Activated T-helper 17 cell treated with anti-CD3 and anti-CD28 coated beads, Interleukin-2, amount 50 U/mL, for 72 hours (primary cell): ENCODE measurements around the gene CYTH1. TPM values are rescaled to one million over a fixed set of nuclear protein-coding genes. Genes with fewer than 3 reads are reported as not detected.
"Not testable (repeated sequence)": the region's sequence is repeated elsewhere in the genome, so short reads cannot be mapped to it uniquely, and the experiment has no call there.

ENCODE experiments used
- ATAC-seq: fragments of 150-1000 bp; cut with Tn5 transposase; replicated peaks from 2 replicates; pipeline ENCODE4 v1.10.0; 2021; ENCODE audit warnings: mild to moderate bottlenecking, moderate library complexity
- H3K27ac Mint-ChIP-seq: one replicate; pipeline ENCODE4 v1.8.0; 2022; ENCODE audit warnings: mixed read lengths
- H3K27me3 Mint-ChIP-seq: one replicate; pipeline ENCODE4 v1.8.0; 2022; ENCODE audit warnings: mixed read lengths
- H3K36me3 Mint-ChIP-seq: one replicate; pipeline ENCODE4 v1.8.0; 2022; ENCODE audit warnings: low read depth, mild to moderate bottlenecking, mixed read lengths
- H3K4me1 Mint-ChIP-seq: one replicate; pipeline ENCODE4 v1.8.0; 2022; ENCODE audit warnings: mixed read lengths
- H3K4me3 Mint-ChIP-seq: one replicate; pipeline ENCODE4 v1.8.0; 2022; ENCODE audit warnings: mild to moderate bottlenecking, mixed read lengths
- H3K9me3 Mint-ChIP-seq: one replicate; pipeline ENCODE4 v1.8.0; 2022; ENCODE audit warnings: mixed read lengths
- total RNA-seq, 2 donors: library from RNA; stranded (reverse); gene quantifications; one replicate each; pipeline ENCODE4 v1.2.3, GENCODE V29; 2022

Gene CYTH1
- total RNA-seq, 2 donors from 2014 or later, result 173 to 195 TPM

DNA sequence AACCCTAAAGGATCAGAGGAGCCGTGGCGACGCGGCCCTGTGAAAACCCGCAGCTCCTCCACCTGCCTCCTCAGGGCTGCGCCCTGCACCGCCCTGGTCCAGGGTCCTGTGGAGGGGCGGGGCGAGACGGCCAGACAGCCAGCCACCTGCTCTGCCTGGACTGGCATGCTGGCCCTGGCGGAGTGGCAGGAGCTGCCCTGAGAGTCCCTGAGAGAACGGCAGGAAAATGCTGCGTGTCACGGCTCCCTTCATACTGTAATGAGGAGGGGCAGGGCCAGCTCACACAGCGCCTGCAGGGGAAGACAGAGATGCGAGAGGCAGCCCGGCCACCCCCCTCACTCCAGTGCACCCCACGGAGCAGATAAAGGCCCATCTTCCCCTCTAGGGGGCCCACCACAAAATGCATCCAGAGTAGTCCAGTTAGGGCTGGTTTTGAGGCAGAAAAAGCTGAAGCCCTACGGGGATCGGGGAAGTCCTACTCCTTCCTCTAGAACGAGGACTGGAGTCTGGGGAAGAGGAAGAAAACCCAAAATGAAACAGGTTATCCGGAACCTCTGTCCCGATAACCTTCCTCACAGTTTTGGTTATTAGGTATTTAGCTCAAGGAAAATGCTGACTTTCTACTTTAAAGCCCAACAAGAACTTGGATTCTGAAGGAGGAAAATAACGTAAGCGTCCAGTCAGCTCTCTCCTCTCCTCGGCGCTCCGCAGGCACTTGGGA, 107.3 kb downstream of the CYTH1 start:
- H3K9me3 Mint-ChIP-seq, result no peaks in the 10 kb centered on the region
- no peaks in the 10 kb centered on the region for H3K27me3 Mint-ChIP-seq
- H3K36me3 Mint-ChIP-seq, result peaks cover 100% of the 10 kb centered on the region
- no peak for ATAC-seq
- H3K4me1 Mint-ChIP-seq, result peaks cover 11% of the 10 kb centered on the region
- no peak overlapping the region for H3K4me3 Mint-ChIP-seq
- H3K27ac Mint-ChIP-seq, result no peak overlapping the region

DNA sequence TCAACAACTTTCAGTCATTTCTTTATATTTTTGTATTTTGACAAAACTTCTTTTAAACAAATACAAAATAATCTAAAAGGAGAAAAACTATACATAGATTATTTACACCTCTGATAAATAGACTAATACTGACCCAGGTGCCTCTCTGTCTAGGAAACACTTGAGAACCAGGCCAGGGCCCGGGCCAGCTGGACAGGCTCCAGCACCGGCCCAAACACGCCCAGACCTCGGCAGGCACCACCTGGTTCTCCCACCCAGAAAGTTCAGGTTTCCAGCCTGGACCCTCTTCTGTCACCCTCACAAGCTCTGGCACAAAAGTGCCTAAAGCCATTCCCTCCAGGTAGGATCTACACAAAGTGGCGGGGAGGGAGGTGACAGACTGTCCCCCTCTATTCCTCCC, 107.9 kb downstream of the CYTH1 start:
- no peak overlapping the region for H3K27ac Mint-ChIP-seq
- H3K4me3 Mint-ChIP-seq, result no peak overlapping the region
- no peaks in the 10 kb centered on the region for H3K9me3 Mint-ChIP-seq
- peaks cover 17% of the 10 kb centered on the region for H3K4me1 Mint-ChIP-seq
- H3K36me3 Mint-ChIP-seq, result peaks cover 100% of the 10 kb centered on the region
- ATAC-seq, result no peak
- H3K27me3 Mint-ChIP-seq, result no peaks in the 10 kb centered on the region

DNA sequence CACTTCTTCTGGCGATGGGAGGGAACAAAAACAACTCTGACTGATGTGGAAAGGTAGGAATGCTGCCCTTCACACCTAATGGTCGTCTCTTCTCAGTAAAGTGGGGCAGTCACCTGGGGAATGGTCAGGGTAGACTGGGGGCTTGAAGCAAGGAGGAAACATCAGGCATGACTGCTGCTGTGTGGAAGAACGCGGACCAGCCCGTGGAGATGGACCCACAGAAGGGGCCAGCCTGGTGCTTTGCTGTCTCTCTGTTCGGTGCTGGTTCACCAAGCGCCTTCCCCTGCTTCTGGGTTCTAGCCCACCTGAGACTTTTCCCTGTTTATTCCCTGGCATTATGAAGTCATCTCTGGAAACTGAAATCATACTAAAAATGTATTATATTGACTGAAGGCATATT, 108.7 kb downstream of the CYTH1 start:
- H3K36me3 Mint-ChIP-seq, result peaks cover 97% of the 10 kb centered on the region
- peak overlapping the region; percentile 11 for H3K27ac Mint-ChIP-seq
- no peak for ATAC-seq
- no peaks in the 10 kb centered on the region for H3K9me3 Mint-ChIP-seq
- peaks cover 21% of the 10 kb centered on the region for H3K4me1 Mint-ChIP-seq
- H3K27me3 Mint-ChIP-seq, result no peaks in the 10 kb centered on the region
- H3K4me3 Mint-ChIP-seq, result no peak overlapping the region

DNA sequence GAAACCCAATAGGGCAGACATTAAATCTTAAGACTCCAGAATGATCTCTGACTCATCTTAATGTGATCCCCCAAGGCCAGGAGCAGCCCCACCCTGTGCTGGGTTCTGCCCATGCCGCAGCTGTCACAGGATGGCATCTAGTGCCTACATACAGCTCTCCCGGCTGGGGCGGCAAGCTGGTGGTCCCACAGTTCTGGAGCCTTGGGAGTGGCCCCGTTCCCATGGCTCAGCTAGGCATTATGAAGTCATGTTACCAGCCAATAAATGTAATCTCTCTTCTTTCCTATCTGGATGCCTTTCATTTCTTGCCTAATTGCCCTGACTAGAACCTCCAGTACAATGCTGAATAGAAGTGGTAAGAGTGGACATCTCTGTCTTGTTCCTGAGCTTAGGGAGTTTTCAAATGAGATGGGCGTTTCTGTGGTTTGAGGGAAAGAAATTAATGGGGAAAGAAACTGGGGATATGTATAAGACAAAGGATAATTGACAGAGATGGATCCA, 109.2 kb downstream of the CYTH1 start:
- ATAC-seq, result no peak
- Mint-ChIP-seq H3K36me3 (peaks cover 97% of the 10 kb centered on the region), H3K4me3 (no peak overlapping the region), H3K27me3 (no peaks in the 10 kb centered on the region), H3K4me1 (peaks cover 25% of the 10 kb centered on the region), H3K9me3 (no peaks in the 10 kb centered on the region), H3K27ac (peak overlapping the region; percentile 11)

DNA sequence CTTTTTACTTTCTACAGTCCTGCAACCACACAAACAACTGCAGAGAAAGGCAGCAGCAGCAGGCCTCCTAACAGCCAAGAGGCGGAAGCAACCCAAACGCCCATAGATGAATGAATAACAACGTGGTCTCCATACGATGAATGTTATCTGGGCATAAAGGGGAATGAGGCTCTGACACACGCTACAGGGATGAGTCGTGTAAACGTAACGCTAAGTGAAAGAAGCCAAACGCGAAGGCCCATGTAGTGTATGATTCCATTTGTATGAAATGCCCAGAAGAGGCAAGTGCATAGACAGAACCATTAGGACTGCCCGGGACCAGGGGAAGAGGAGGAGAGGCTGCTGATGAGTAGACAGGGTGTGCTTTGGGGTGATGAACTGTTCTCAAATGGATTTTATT, 110.1 kb downstream of the CYTH1 start:
- Mint-ChIP-seq H3K27me3 (no peaks in the 10 kb centered on the region), H3K27ac (peak overlapping the region; percentile 11), H3K36me3 (peaks cover 92% of the 10 kb centered on the region), H3K4me1 (peaks cover 30% of the 10 kb centered on the region), H3K4me3 (no peak overlapping the region), H3K9me3 (no peaks in the 10 kb centered on the region)
- no peak for ATAC-seq

DNA sequence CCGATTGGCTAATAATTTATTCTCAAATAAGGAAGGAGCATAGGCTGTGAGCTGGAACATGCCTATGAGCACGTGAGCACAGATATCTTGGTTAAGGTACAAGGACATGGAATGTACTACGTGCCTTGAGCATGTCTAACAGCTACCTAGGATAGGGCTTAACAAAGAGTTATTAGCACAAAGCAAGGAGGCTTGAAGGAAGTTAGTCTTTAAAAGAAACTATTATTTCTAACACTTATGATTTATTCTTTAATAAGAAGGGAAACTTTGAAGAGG, 110.4 kb downstream of the CYTH1 start:
- H3K36me3 Mint-ChIP-seq, result peaks cover 92% of the 10 kb centered on the region

DNA sequence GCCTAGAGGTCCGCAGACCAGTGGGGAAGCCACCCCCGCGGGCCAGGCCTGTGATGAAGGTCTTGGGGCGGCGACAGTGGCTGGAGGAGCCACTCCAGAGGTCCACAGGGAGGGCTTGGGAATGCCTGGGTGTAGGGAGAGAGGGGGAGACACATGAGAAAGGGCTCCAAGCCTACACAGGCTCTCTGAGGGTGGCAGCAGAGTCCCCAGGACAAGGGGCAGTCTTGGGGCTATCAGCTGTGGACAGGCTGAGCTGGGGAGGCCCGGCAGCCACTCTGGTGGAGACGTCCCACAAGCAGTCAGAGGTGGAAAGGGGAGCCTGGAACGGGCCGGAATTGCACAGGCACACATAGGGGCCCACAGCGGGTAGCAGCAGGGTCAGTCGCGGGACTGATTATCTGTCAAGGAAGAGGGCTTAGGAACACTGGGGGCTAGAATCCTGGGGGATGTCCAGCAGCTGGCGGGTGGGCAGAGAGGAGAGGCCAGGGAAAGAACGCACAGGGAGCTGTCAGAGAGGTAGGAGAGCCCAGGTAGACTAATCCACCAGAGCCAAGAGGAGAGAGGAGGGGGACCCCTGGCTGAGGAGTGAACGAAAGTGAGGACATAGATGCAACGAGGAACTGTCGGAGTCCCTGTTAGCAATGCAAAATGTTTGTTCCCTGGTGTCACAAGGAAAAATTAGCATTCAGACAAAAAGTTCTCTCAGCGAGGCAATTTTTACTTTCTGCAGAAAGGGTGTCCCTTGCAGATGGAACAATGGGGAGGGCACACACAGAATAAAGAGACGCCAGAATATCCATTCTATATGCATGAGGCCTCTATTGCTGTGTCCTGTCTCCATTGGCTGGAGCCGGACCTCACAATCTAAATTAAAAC, 111.0 kb downstream of the CYTH1 start:
- Mint-ChIP-seq H3K36me3 (peaks cover 92% of the 10 kb centered on the region), H3K27ac (peak overlapping the region; percentile 11), H3K4me3 (no peak overlapping the region), H3K9me3 (no peaks in the 10 kb centered on the region), H3K4me1 (peaks cover 39% of the 10 kb centered on the region), H3K27me3 (no peaks in the 10 kb centered on the region)
- no peak for ATAC-seq

More for the DNA sequence above, 110.4 kb downstream of the CYTH1 start:
- not testable (repeated sequence) for H3K27me3 Mint-ChIP-seq, ATAC-seq, H3K4me3 Mint-ChIP-seq, H3K9me3 Mint-ChIP-seq
- H3K27ac Mint-ChIP-seq, result peak overlapping the region; percentile 11
- H3K4me1 Mint-ChIP-seq, result peaks cover 34% of the 10 kb centered on the region

DNA sequence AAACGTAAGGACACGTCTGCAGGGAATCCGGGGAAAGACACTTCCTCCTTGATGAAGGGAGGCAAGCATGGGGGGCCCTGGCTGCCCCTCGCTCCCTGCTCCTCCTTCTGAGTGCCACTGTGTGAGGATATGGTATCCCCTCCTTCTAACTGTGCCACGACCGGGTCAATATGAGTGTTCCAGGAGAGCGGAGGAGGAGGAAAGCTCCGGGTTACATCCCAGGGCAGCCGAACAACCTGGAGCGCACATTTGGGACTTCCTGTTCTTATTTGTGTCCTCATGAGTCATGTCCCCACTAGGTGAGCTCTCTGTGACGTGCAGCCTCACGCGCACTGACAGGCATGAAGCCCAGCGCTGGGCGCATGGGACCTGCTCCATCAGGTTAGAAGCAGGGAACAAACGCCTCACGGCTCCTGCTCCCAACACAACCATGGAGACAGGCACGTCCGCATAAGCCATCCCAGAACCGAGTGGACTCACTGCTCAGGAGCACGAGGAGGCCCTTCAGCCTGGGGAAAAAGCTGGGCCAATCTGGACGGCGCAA, 112.0 kb downstream of the CYTH1 start:
- Mint-ChIP-seq H3K9me3 (no peaks in the 10 kb centered on the region), H3K36me3 (peaks cover 83% of the 10 kb centered on the region), H3K4me1 (peaks cover 50% of the 10 kb centered on the region), H3K4me3 (no peak overlapping the region), H3K27me3 (no peaks in the 10 kb centered on the region), H3K27ac (peak overlapping the region; percentile 11)
- ATAC-seq, result no peak

DNA sequence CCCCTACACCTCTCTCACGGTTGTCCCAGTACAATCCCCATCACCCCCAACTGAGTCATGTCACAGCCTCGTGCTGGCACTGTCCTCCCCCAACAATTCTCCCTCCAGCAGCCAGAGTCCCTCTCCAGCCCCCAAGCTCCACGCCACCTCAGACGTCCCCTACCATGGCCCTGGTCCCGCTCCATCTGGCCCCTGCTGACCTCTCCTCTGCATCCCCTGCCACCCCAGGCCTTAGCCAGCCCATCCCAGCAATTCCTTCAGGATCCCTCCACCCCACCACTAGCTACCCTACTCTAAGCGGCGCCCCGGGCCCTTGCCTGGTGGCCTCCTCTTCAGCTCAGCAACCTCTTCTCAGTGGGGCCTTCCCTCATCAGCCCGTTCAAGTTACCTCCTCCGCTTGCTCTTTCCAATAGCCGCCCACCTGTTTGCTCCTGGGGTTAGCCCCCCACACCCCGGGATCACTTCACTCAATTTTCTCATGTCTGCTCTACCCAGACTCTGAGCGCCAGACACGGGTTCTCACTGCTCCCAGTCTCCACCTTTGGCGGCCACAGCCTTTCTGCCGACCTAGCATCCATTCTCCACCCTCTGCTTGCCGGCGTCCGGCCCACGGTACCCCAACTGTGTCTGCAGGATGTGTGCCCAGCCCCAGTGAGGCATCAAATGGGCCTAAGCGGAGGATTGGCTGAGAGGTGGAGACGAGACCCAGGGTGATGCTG, 112.7 kb downstream of the CYTH1 start:
- Mint-ChIP-seq H3K27ac (peak overlapping the region; percentile 11), H3K36me3 (peaks cover 76% of the 10 kb centered on the region), H3K27me3 (no peaks in the 10 kb centered on the region), H3K9me3 (no peaks in the 10 kb centered on the region), H3K4me1 (peaks cover 50% of the 10 kb centered on the region), H3K4me3 (no peak overlapping the region)
- ATAC-seq, result no peak

DNA sequence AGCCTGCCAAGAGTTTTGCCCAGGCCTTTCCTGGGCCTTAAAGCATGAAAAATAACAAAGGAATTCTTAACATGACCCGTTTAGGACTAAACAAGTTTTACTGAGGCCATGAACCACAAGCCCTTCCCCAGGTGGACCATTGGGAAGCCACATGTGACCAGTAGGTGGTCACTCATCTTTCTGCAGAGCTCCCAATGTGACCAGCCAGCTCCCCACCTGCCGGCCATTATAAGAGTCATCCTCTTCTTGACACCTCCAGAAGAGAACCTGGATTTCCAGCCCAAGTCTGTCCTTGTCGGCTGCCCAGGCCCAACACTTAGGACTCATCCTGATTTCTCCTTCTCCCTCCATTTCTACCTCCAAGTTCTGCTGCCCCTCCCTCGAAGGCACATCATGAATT, 113.2 kb downstream of the CYTH1 start:
- Mint-ChIP-seq H3K27me3 (no peaks in the 10 kb centered on the region), H3K36me3 (peaks cover 71% of the 10 kb centered on the region), H3K27ac (peak overlapping the region; percentile 11), H3K4me1 (peaks cover 50% of the 10 kb centered on the region), H3K4me3 (no peak overlapping the region), H3K9me3 (no peaks in the 10 kb centered on the region)
- no peak for ATAC-seq

DNA sequence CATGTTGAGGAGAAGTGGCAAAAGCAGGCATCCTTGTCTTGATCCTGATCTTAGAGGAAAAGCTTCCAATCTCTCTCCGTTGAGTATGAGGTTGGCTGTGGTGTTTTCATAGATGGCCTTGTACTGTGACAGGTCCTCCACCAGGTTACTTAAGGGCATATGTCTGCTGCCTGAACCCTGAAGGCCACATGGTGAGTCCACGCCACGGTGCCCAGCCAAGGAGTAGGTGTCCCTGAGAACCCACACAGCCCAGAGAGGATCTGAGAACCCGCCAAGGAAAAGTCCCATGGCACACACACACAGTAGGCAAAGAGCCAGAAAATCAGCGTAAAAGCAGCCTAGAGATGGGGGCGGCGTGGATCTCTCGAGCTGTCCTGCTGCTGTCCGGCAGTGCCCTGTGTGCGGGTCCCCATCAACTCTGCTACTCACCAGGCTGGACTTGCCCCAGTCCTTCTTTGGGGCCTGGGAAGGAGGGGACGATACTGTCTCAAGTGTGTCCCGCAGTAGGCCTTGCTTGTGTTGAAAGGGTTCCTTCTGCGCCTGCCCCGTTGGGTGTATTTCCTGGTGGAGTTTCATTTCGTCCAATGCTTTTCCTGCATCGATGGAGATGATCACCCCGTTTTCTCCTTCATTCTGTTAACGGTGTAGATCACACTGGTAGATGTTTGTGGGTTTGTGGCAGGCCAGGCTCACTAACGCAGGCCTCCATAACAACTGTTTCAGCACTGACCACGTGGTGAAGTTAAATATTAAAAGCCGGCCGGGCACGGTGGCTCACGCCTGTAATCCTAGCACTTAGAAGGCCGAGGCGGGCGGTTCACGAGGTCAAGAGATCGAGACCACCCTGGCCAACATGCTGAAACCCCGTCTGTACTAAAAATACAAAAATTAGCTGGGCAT, 114.1 kb downstream of the CYTH1 start:
- H3K4me1 Mint-ChIP-seq, result peaks cover 50% of the 10 kb centered on the region
- peak overlapping the region; percentile 11 for H3K27ac Mint-ChIP-seq
- no peaks in the 10 kb centered on the region for H3K27me3 Mint-ChIP-seq
- H3K4me3 Mint-ChIP-seq, result no peak overlapping the region
- ATAC-seq, result no peak
- H3K36me3 Mint-ChIP-seq, result peaks cover 62% of the 10 kb centered on the region
- H3K9me3 Mint-ChIP-seq, result no peaks in the 10 kb centered on the region

DNA sequence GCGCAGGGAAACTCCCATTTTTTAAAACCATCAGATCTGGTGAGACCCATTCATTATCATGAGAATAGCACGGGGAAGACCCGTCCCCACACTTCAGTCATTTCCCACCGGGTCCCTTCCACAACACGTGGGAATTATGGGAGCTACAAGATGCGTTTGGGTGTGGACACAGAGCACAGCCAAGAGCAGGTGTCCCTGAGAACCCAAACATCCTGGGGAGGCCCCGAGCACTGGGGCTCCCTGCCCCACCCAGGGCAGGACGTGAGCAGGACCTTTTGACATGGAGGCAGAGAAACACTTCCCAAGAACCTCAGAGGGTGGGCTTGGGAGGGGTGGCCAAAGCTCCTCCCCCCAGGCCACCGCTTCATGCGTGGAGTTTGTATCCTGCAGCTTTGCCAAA, 115.0 kb downstream of the CYTH1 start:
- Mint-ChIP-seq H3K4me3 (peak overlapping the region; percentile 85), H3K27me3 (no peaks in the 10 kb centered on the region), H3K27ac (peak overlapping the region; percentile 96), H3K9me3 (no peaks in the 10 kb centered on the region), H3K4me1 (peaks cover 50% of the 10 kb centered on the region), H3K36me3 (peaks cover 53% of the 10 kb centered on the region)
- no peak for ATAC-seq

DNA sequence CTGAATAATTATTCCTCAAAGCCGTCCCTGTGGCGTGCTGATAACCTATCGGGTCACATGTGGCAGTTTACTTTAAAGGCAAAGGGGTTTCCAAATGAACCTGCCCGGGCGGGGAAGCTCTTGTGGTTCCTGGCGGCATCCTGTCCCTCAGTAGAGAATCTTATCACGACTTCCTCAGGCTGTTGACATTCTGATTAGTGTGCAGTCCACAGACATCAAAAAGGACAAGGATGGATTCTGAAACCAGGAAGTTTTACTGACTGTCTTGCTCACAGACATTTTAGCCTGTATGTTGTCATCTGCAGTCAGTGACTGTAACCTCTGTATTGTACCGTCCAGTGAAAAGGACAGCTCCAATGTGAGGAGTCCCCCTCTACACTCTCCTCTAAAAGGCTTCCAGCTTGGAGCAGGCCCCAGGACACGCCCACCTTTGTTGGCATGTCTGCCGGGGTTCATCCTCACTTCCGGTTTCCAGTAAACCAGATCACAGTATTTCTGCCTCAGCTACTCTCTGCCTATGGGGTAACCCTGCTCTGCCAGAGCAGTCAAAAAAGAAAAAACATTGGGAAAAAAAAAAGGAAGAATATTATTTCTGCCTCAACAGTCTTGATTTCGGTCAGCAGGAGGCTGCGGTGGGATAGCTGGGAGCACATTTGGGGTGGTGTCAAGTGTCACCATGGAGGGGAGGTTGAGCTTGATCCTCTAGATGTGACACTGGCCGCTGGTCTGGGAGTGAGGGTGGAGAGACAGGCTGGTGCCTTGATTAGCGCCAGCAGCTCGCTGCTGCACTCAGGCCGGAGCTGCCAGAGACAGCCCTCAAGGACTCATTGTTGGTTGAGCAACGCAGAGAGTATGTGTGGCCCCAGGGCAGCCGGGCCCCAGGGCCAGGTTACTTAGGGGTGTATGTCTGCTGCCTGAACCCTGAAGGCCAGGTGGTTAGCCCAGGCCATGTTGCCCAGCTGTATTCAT, 115.8 kb downstream of the CYTH1 start:
- Mint-ChIP-seq H3K4me1 (peaks cover 50% of the 10 kb centered on the region), H3K27me3 (no peaks in the 10 kb centered on the region), H3K27ac (peak overlapping the region; percentile 96), H3K9me3 (no peaks in the 10 kb centered on the region), H3K36me3 (peaks cover 45% of the 10 kb centered on the region), H3K4me3 (peak overlapping the region; percentile 85)
- ATAC-seq, result peak; percentile 84
